HepG2 (cell line): ENCODE measurements around the gene RHBDD1. TPM values are rescaled to one million over a fixed set of nuclear protein-coding genes. Genes with fewer than 3 reads are reported as not detected.

Experiments used
- ATAC-seq: fragments of 200-7000 bp; cut with Tn5 transposase; 3 replicates; pipeline ENCODE4 v1.9.1; 2020; ENCODE audit warnings: mild to moderate bottlenecking, moderate library complexity
- BruUV-seq: library from RNA; stranded (reverse); fragments of 400-500 nt; replicated peaks from 2 replicates; lab custom pipeline; 2021; lab: Mats Ljungman, UMichigan
- CTCF ChIA-PET: fragments of 300-600 bp; formaldehyde crosslinking; extraction: SDS; loops from one replicate; lab custom pipeline; 2021; ENCODE audit warnings: low total read pairs, inconsistent platforms, low intra/inter-chr PET ratio; lab: Yijun Ruan, JAX
- POLR2A ChIA-PET: fragments of 350-600 bp; sonication (Branson Sonifier 250); formaldehyde crosslinking; loops from one replicate; lab custom pipeline; 2020; ENCODE audit warnings: antibody characterized with exemption, inconsistent platforms; lab: Yijun Ruan, JAX
- DNase-seq: peaks from one replicate; pipeline ENCODE4 v3.0.0-alpha.2; 2015; ENCODE audit warnings: low spot score
- FAIRE-seq: peaks from 3 replicates; lab custom pipeline; 2011; peaks lifted over from hg19 to GRCh38; lab: Jason Lieb, UNC
- H2AFZ ChIP-seq: one replicate; pipeline ENCODE4 v1.6.1; 2011; ENCODE audit warnings: low read length, inconsistent platforms
- H3K27ac ChIP-seq: fragments of 300-600 bp; 3 replicates; pipeline ENCODE4 v1.8.0; 2011; ENCODE audit warnings: mixed run types, mild to moderate bottlenecking, mixed read lengths, low read length, inconsistent platforms; ENCODE audit not compliant: insufficient read depth; ENCODE audit errors: extremely low read length
- H3K27me3 ChIP-seq, 2 experiments: fragments of 200-600 bp in 1 of 2; 2 replicates in 1 of 2; 3 replicates in 1 of 2; pipeline versions ENCODE4 v1.6.0 to v1.8.0; 2011; ENCODE audit warnings: low read length in 2 of 2, mild to moderate bottlenecking in 2 of 2, moderate library complexity in 2 of 2, inconsistent platforms in 1 of 2; ENCODE audit not compliant: insufficient read depth in 2 of 2, control insufficient read depth in 1 of 2
- H3K36me3 ChIP-seq, 2 experiments: fragments of 200-600 bp in 1 of 2; replicated peaks in 1 of 2; 2 replicates in 1 of 2; 3 replicates in 1 of 2; pipeline versions ENCODE4 v1.5.1 to v1.8.0; 2011; ENCODE audit warnings: low read length in 2 of 2, inconsistent platforms in 1 of 2; ENCODE audit not compliant: insufficient read depth in 2 of 2, control insufficient read depth in 1 of 2
- H3K4me1 ChIP-seq: 2 replicates; pipeline ENCODE4 v1.5.1; 2012; ENCODE audit warnings: low read length, inconsistent platforms; ENCODE audit not compliant: insufficient read depth
- H3K4me2 ChIP-seq: 2 replicates; pipeline ENCODE4 v1.6.0; 2011; ENCODE audit warnings: low read depth, low read length, inconsistent platforms
- H3K4me3 ChIP-seq, 3 experiments: fragments of 200-600 bp in 1 of 3; sonication (generic), shearing (Covaris generic) in 1 of 3; replicated peaks in 1 of 3; 2 replicates each; pipeline ENCODE4 v1.5.1; 2011 to 2016; ENCODE audit warnings: low read length in 3 of 3, inconsistent platforms in 2 of 3, low read depth in 2 of 3, mild to moderate bottlenecking in 2 of 3, control low read depth in 1 of 3, mixed read lengths in 1 of 3; ENCODE audit not compliant: insufficient read depth in 1 of 3
- H3K79me2 ChIP-seq: one replicate; pipeline ENCODE4 v1.6.1; 2011; ENCODE audit warnings: low read length, inconsistent platforms; ENCODE audit not compliant: insufficient read depth
- H3K9ac ChIP-seq: 2 replicates; pipeline ENCODE4 v1.6.0; 2011; ENCODE audit warnings: mild to moderate bottlenecking, low read depth, low read length, inconsistent platforms; ENCODE audit not compliant: insufficient read depth
- H3K9me3 ChIP-seq: 2 replicates; pipeline ENCODE4 v1.5.1; 2012; ENCODE audit warnings: mild to moderate bottlenecking, low read length
- H4K20me1 ChIP-seq: 2 replicates; pipeline ENCODE4 v1.6.0; 2011; ENCODE audit warnings: inconsistent platforms, mild to moderate bottlenecking, low read length, moderate library complexity; ENCODE audit not compliant: insufficient read depth
- CEBPB ChIP-seq: IDR thresholded peaks from 2 replicates; pipeline ENCODE4 v1.6.1; 2011; ENCODE audit warnings: low read depth, low read length, improper control_type of control experiment, borderline replicate concordance
- DBP ChIP-seq: sonication (generic); formaldehyde crosslinking; IDR thresholded peaks from 2 replicates; pipeline ENCODE4 v1.4.0; 2020; ENCODE audit warnings: missing genetic modification reagents; ENCODE audit errors: not compliant biosample characterization
- HMGXB4 ChIP-seq, 2 experiments: sonication (generic) in 1 of 2; formaldehyde crosslinking in 1 of 2; IDR thresholded peaks; 2 replicates each; pipeline versions ENCODE4 v1.4.0 to v1.6.1; 2018 to 2020; ENCODE audit warnings: missing genetic modification reagents in 2 of 2, borderline replicate concordance in 1 of 2, low read depth in 1 of 2, mild to moderate bottlenecking in 1 of 2, missing biosample characterization in 1 of 2
- ZBTB49 ChIP-seq: sonication (generic); formaldehyde crosslinking; IDR thresholded peaks from 2 replicates; pipeline ENCODE4 v1.4.0; 2020; ENCODE audit warnings: missing genetic modification reagents, borderline replicate concordance
- ZFX ChIP-seq: sonication (generic); formaldehyde crosslinking; IDR thresholded peaks from 2 replicates; pipeline ENCODE4 v1.4.0; 2020; ENCODE audit warnings: mild to moderate bottlenecking, low read depth, missing genetic modification reagents, moderate library complexity
- WGBS: methylation state at CpG from one replicate; pipeline ENCODE4 v1.1.6; 2017; ENCODE audit warnings: low lambda C conversion rate; 5-methylcytosine and 5-hydroxymethylcytosine counted together
- in situ Hi-C: cut with HindIII; loops from 2 replicates; pipeline ENCODE4 v1.10.0; 2017; ENCODE audit warnings: low pct_unique_long_range_greater_than_20kb; ENCODE audit not compliant: extremely low pct_ligation_motif_present
- intact Hi-C: fragments of 100-400 bp; cut with micrococcal nuclease; formaldehyde crosslinking; loops from one replicate; pipeline ENCODE4 v1.10.0; 2022; ENCODE audit not compliant: unreplicated experiment
- polyA plus RNA-seq, 8 experiments: library from polyadenylated mRNA; depleted of rRNA in 3 of 8; stranded (reverse) in 7 of 8; unstranded in 1 of 8; fragments of >200 nt; fragmentation: Illumina TruSeq in 4 of 8; extraction: Trizol in 4 of 8; gene quantifications; 2 replicates each; pipeline versions ENCODE4 v1.2.1 to v1.2.3, GENCODE V29; 2011 to 2016; ENCODE audit warnings: low read depth in 4 of 8, missing spikeins in 1 of 8, mixed read lengths in 1 of 8; ENCODE audit not compliant: insufficient read depth in 1 of 8
- total RNA-seq, 5 experiments: library from RNA; depleted of rRNA; stranded (reverse); fragments of >200 nt; fragmentation: Illumina TruSeq; extraction: Trizol; gene quantifications; 2 replicates each; pipeline ENCODE4 v1.2.3, GENCODE V29; 2016; ENCODE audit warnings: low read depth in 1 of 5

Gene RHBDD1
- total and polyA plus RNA-seq, 2 of the 13 experiments (the other 11 are each of a cell fraction or from before 2014, with no cell fraction given): 8.2 to 9.5 TPM

- TF ChIP-seq HMGXB4 (CRISPR knock-in tag; IDR thresholded peaks at IDR 0.05; ENCODE audit: borderline replicate concordance in 1 of 2, low read depth in 1 of 2) (no peak), ZBTB49 (CRISPR knock-in tag) (no peak), ZFX (CRISPR knock-in tag) (no peak)
These were observed 56.1 kb downstream of the RHBDD1 start (continued) for GRCh38 chr2:226891780-226892590.

GRCh38 chr2:226892729-226893128 lies 56.9 kb downstream of the RHBDD1 start:
- CTCF ChIA-PET: no interaction called here
- H3K79me2 ChIP-seq: no peaks in the 10 kb centered on the region
- no peaks in the 10 kb centered on the region for H3K36me3 ChIP-seq
- 66% methylated on average over 3 of the region's 3 CpGs for WGBS
- H4K20me1 ChIP-seq: no peaks in the 10 kb centered on the region
- no peak overlapping the region for H3K9ac ChIP-seq
- BruUV-seq: no TSS peak
- no peaks in the 10 kb centered on the region for H3K4me1 ChIP-seq
- POLR2A ChIA-PET: no interaction called here
- H3K9me3 ChIP-seq: no peaks in the 10 kb centered on the region
- ATAC-seq (no peak), FAIRE-seq (no peak), DNase-seq (no peak)
- in situ Hi-C loops (no loop called here), intact Hi-C loops (no loop called here)
- no peaks in the 10 kb centered on the region for H3K27me3 ChIP-seq
- no peak overlapping the region for H3K4me2 ChIP-seq
- no peak overlapping the region for H3K4me3 ChIP-seq
- H2AFZ ChIP-seq: no peak overlapping the region
- no peak overlapping the region for H3K27ac ChIP-seq
- TF ChIP-seq CEBPB: peak; percentile 71; the same call in 1 of the 2 replicates
- no peak for TF ChIP-seq DBP (CRISPR knock-in tag)
